GM21717 (cell line): ENCODE measurements around the gene OR2AT4.
A peak's percentile ranks its signal among the peaks of the same experiment; 100 is the strongest.
"Not testable (repeated sequence)": the region's sequence is repeated elsewhere in the genome, so short reads cannot be mapped to it uniquely, and the experiment has no call there.

ENCODE experiments used
- ATAC-seq: cut with Tn5 transposase; IDR thresholded peaks from one replicate; pipeline ENCODE4 v1.9.1; 2021; ENCODE audit warnings: mild to moderate bottlenecking, moderate library complexity; ENCODE audit not compliant: unreplicated experiment

The OR2AT4 gene

DNA sequence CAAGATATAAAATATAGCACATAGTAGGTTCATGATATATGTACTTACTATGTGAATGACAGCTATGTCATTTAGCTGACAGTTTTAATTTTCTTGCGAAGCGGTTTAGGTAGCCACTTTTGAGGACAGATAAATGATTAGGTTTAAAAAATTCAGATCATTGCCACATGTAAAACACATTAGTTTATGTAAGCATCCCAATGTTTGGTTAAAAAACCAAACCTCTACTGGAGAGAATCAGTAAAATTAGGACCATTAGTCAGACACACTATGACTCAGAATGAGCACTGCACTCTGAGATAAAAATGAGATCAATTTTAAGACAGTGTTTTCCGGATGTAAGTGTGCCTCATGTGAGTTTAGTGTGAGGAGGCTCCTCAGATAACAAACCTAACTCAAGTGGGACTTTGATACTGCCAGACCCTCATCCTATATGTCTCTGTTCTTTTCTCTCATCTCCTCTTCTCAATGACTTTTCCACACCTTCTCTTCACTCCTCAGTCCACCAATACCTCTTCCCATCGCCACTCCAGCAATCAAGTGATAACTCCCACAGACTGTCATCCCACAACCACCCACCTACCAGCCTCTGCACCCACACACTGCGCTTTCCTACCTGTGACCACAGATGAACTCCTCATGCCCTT, 6.8 kb upstream of the OR2AT4 start:
- no peak for ATAC-seq

DNA sequence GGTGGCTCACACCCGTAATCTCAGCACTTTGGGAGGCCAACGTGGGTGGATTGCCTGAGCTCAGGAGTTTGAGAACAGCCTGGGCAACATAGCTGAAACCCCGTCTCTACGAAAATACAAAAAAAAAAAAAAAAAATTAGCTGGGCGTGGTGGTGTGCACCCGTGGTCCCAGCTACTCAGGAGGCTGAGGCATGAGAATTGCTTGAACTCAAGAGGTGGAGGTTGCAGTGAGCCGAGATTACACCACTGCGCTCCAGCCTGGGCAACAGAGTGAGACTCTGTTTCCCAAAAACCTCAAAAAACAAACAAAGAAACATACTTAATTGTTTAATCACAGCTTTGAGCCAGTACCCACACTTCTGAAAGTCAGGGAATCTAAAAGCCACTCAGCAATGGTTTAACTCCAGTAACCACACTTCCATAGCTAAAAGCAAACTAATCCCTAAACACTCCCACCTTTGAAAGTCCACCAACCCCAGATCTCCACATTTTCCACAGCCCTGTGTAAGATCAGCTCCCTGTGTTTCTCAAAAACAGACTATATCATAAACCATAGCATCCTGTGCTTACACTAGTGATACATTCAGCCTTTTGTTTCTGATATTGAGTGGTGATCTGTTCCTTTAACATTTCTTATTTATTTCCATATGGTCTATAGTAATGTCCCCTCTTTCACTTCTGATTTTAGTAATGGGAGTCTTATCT, 4.9 kb upstream of the OR2AT4 start:
- ATAC-seq: no peak

DNA sequence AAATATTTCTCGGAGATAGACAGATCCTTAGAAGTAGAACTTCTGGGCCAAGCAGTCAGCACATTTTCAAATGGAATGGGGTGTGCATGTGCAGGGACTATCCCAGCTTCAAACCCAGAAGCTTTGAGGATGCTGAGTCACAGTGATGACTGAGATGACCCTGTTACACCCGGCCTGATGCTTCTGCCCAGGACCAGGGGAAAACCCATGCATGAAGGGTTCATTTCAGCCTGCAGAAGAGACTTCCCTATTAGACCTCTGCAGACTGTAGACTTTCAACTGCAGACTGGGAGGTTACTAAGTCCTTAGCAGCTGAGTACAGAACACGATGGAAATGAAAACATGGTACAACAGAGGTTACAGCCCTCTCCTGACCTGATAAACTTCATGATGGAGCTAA, 3.6 kb upstream of the OR2AT4 start:
- peak; percentile 92 for ATAC-seq

DNA sequence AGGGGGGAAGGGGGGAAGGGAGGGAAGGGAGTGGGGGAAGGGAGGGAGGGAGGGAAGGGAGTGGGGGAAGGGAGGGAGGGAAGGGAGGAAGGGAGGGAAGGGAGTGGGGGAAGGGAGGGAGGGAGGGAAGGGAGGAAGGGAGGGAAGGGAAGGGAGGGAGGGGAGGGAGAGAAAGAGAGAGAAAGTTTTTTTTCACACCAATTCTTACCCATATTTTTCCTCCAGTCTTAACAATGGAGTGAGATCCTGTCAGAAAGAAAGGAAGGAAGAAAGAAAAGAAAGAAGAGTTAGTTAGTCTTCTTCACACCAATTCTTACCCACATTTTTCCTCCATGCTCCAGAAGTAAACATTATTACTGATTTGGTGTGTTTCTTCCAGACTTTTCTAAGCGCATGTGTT, 3.0 kb upstream of the OR2AT4 start:
- no peak for ATAC-seq

DNA sequence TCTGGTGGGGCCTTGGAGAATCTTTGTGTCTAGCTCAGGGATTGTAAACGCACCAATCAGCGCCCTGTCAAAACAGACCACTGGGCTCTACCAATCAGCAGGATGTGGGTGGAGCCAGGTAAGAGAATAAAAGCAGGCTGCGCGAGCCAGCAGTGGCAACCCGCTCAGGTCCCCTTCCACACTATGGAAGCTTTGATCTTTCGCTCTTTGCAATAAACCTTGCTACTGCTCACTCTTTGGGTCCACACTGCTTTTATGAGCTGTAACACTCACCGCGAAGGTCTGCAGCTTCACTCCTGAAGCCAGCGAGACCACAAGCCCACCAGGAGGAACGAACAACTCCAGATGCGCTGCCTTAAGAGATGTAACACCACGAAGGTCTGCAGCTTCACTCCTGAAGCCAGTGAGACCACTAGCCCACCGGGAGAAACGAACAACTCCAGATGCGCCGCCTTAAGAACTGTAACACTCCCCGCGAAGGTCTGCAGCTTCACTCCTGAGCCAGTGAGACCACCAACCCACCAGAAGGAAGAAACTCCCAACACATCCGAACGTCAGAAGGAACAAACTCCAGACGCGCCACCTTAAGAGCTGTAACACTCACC, 2.3 kb upstream of the OR2AT4 start:
- not testable (repeated sequence) for ATAC-seq

DNA sequence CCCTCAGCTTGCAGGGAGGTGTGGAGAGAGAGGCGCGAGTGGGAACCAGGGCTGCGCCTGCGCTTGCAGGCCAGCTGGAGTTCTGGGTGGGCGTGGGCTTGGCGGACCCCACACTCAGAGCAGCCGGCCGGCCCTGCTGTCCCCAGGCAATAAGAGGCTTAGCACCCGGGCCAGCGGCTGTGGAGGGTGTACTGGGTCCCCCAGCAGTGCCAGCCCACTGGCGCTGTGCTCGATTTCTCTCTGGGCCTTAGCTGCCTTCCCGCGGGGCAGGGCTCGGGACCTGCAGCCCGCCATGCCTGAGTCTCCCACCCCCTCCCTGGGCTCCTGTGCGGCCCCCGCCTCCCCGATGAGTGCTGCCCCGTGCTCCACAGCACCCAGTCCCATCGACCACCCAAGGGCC, 1.5 kb upstream of the OR2AT4 start:
- not testable (repeated sequence) for ATAC-seq

DNA sequence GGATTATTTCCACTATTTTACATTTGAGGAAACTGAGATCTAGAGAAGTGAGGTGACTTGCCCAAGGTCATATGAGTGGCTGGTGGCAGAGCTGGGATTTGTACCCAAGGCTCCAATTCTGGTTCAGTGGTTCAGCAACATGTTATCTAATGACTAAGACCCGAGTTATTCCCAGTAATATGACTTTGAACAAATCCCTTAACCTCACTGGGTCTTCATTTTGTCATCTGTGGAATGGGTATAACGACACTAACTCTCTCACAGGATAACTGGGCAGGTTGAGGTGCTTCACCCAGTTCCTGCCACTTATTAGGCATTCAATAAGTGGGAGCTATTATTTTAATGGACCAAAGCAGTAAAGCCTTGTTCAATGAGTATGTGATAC, 489 bp upstream of the OR2AT4 start:
- ATAC-seq: no peak

DNA sequence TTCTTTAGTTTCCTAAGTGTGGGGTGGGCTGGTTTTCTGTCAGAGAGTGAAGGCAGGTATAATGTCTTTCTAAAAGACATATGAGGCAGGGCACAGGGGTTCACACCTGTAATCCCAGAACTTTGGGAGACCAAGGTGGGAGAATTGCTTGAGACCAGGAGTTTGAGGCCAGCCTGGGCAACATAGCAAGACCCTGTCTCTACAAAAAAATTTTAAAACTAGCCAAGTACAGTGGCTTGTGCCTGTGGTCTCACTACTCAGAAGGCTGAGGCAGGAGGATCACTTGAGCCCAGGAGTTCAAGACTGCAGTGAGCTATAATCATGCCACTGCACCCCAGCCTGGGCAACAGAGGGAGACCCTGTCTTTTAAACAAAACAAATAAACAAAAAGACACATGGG, 2.3 kb downstream of the OR2AT4 start:
- not testable (repeated sequence) for ATAC-seq

DNA sequence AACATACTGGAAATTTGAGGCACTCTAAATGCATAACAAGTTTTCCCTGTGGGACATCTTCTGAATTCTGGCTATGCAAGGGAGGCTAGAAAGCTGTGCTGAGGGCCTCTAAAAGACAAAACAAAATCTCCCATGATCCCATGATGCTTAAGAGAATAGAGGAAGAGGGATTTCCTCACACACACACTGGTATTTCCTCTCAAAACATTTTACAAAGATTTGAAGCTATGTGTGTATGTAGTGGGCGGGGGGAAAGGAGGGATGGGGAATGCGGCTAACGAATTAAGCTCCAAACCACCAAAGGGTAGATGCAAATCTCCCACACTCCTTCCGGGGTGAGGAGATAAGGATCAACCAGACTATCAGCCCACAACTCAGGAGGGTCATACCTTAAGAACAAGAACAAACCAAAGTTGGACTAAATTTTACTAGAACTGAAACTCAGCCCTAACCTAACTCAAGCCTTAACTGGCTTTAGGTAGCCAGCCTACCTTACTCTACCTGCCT, 6.0 kb downstream of the OR2AT4 start:
- ATAC-seq: no peak

DNA sequence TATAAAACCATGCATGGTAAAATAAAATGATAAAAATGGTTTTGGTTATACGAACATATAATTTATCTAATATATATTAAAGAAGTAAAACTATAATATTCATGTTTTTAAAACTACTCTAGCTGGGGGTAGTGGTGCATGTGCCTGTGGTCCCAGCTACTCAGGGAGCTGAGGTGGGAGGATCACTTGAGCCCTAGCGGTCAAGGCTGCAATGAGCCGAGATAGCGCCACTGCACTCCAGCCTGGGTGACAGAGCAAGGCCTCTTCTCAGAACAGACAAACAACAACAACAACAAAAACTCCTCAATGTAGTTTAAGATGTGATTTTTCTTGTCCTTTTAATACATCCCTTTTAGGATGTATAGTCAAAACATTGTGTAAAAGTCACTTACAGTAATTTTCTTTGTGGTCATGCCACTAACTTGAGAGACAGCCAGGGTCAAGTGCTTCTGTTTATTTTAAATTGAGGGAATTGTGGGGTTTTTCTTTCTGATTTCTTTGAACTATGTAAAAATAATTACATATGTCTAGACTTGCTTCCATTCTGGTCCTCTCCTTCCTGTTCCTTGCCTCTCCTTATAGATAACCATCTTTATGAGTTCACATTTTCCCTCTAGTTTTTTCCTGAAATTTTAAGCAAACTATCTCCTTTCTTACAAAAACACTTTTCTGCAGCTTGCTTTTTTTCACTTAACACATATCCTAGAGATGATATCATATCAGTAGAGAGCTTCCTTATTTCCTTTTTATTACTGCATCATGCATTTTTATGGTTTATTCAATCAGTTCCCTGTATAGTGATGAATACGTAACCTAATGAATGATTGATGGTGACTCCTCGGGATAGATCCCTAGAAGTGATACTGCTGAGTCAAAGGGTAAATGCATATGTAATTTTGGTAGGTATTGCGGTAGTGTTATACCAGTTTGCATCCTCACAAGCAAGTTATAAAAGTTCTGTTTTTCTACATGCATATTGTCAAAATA, 9.1 kb downstream of the OR2AT4 start:
- no peak for ATAC-seq

DNA sequence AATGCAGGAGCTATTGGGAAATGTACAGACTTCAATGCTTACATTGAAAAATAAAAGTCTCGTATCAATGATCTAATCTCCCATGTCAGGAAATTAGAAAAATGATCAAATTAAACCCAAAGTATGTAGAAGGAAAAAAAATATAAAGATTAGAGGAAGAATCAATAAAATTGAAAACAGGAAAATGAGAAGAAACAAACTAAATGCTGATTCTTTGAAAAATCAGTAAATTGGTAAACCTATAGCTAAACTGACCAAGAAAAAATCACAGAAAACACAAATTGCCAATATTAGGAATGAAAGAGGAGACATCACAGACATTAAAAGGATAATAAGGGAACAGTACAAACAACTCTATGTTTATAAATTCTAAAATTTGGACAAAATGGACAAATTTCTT, 11.8 kb downstream of the OR2AT4 start:
- no peak for ATAC-seq

DNA sequence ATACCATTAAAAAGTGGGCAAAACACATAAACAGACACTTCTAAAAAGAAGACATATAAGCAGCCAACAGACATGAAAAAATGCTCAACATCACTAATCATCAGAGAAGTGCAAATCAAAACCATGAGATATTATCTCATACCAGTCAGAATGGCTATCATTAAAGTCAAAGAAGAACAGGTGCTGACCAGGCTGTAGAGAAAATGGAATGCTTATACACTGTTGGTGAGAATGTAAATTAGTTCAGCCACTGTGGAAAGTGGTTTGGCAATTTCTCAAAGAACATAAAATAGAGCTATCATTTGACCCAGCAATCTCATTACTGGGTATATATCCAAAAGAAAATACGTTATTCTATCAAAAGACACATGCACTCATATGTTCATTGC, 13.5 kb downstream of the OR2AT4 start:
- no peak for ATAC-seq

DNA sequence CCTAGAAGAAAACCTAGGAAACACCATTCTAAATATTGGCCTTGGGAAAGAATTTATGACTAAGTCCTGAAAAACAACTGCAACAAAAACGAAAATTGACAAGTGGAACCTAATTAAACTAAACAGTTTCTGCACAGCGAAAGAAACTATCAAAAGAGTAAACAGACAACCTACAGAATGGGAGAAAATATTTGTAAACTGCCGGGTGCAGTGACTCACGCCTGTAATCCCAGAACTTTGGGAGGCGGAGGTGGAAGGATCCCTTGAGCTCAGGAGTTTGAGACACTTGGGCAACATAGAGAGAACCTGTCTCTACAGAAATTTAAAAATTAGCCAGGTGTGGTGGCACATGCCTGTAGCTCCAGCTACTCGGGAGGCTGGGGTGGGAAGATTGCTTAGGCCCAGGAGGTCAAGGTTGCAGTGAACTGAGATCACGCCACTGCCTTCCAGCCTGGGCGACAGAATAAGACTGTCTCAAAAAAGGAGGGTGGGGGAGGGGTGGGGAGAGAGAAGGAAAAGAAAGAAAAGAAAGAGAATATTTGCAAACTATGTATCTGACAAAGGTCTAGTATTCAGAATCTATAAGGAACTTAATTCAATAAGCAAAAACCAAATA, 14.0 kb downstream of the OR2AT4 start:
- no peak for ATAC-seq

DNA sequence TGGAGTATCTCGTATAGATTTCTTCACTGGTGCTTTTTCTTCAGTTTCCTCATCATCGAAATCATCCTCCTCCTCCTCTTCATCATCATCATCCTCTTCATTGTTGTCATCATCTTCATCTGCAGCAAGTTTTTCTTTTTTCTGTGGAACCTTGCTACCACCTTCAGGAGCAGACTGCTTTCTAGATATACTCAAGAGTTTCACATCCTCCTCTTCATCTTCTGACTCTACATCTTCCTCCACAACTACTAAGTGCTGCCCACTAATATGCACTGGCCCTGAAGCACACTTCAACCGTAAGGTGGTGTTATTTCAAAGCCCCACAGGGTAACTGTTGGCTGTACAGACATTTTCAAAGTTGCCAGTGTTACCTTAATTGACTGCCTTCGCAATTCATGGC, 17.1 kb downstream of the OR2AT4 start:
- no peak for ATAC-seq

DNA sequence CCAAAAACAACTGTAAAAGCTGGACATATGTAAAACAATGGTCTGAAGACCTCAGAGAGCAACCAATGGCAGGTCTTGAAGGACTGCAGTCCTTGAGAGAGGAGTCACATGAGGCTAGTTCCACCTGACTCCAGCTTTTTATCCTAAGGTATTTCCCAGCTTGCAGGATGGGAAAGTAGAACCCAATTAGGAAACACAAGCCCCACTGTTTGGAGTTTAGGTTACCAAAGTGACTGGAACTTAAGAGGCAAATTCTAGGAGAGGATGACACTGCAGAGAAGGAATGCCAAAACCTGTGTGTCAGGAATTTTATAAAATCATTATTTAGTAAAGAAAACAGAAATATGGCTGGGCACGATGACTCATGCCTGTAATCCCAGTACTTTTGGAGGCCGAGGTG, 18.4 kb downstream of the OR2AT4 start:
- no peak for ATAC-seq

DNA sequence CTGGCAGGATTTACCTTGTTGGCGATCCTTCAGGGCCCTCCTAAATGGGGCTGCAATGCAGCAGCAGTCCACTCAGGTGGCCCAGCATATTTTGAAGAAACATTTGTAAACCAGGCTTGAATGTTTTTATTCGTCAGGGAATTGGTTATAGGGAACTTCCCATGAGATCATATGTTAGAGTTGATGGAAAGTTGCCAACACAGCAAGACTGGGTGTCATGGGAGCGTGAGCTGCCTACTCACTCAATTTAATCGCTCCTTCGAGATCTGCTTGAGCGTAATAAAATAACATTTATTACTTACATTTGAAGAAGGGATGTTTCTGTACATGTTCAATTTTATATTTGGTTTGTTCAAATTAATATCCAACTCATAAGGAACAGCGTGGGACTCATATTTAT, 19.4 kb downstream of the OR2AT4 start:
- ATAC-seq: no peak

DNA sequence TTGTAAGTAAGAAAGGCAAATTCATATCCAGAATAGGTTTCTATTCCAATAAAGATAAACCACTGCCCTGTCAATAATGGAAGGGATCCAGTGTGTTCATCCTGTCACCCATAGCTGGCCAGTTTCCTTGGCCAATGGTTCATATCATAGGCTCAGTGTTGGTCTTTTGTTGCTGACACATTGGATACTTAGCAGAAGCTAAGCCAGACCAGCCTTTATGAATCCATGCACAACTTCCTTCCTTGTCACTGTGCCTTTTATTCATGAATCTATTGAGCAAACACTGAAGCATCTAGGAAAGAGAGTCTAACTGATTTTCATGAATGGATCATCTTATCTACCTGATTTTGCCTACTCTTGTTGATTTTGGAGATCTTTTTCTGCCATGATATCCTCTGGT, 20.0 kb downstream of the OR2AT4 start:
- ATAC-seq: no peak

DNA sequence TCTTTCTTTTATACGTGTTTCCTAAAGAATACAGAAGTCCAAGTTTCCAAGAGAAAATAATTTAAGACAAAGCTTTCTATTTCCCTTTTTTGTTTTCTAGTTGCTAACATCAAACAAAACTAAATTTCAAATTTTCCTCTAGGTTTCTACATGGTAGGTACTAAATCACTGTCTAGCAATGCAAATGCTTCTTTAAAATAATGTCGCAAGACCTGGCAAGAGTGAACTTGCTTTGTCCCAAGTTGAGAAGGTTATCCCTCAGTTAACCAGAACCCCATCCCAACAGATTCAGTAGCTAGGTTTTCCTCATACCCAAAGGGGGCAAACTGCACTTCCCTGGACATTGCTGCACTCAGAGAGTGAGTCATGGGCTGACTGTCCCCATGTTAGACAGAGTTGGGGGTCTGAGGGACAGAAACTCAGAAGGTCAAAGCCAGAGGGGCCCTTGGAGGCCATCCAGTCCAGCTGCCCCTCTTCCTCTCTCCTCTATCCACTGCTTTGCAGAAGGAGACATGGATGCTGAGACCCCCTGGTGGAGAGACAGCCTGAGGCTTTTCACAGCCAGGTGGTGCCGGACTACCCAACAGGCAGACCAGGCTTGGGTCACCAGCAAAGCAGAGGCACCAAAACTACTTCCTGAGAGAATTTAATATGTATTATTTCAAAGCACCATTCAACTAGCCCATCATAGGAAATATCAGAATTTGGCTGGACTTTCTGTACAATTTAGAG, 23.1 kb downstream of the OR2AT4 start:
- ATAC-seq: no peak

DNA sequence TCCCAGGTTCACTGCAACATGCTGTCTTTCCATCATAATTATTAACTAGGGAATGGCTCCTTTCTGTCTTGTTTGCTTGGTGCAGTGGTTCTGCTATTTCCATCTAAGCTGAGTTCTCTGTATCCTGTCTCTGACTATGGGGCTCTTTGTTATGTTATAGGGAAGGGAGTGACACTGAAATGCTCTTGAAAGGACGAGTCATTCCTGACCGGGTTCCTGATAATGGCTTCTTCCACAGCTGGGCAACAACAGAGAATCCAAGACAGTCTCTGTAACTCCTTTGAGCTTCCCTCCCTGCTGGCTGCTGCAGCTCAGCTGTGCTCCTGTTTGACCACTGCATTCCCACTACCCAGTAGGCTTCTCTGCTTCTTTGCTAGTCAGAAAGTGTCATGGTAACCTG, 24.1 kb downstream of the OR2AT4 start:
- no peak for ATAC-seq

DNA sequence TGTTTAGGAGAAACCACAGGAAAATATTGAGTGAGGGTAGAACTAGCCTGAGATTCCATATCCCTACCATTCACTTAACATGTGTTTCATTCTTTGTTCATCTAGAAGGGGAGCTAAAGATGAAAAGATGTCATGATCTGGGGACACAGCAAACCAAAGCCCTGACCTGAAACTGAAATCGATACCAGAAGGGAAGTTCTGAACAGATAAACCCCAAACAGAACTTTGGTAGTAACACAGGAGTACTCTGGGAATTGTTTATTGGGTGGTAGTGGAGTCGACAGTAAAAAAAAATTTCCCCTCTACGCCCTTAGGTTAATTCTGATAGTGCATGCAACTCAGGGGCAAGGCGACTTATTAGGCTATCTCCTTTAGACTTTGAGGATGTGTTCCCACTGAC, 27.2 kb downstream of the OR2AT4 start:
- no peak for ATAC-seq
